A673 (cell line): ENCODE results near the gene PAX5. TPM values are rescaled to one million over a fixed set of nuclear protein-coding genes. Genes with fewer than 3 reads are reported as not detected.

ENCODE experiments used
- BruUV-seq: library from RNA; stranded (reverse); fragments of 400-500 nt; replicated peaks from 2 replicates; lab custom pipeline; 2021; lab: Mats Ljungman, UMichigan
- CTCF ChIA-PET: fragments of 300-600 bp; sonication (Branson Sonifier 250); formaldehyde crosslinking; loops from one replicate; lab custom pipeline; 2022; ENCODE audit warnings: antibody characterized with exemption; lab: Charles Lee
- POLR2A ChIA-PET: fragments of 300-600 bp; sonication (Branson Sonifier 250); formaldehyde crosslinking; loops from one replicate; lab custom pipeline; 2022; ENCODE audit warnings: antibody characterized with exemption; ENCODE audit not compliant: low non-redundant PET; lab: Charles Lee
- DNase-seq: peaks from one replicate; pipeline ENCODE4 v3.0.0-alpha.2; 2015; ENCODE audit warnings: low spot score
- H3K27ac ChIP-seq: fragments of 200-600 bp; sonication (generic); 2 replicates; pipeline ENCODE4 v1.5.1; 2016; ENCODE audit warnings: mixed run types, low read depth, mild to moderate bottlenecking, mixed read lengths, antibody characterized with exemption, low read length; ENCODE audit not compliant: poor library complexity, severe bottlenecking
- H3K27me3 ChIP-seq: fragments of 200-600 bp; sonication (generic); replicated peaks from 2 replicates; pipeline ENCODE4 v1.6.1; 2017; ENCODE audit warnings: mixed run types, low read depth, mild to moderate bottlenecking, mixed read lengths, antibody characterized with exemption, low read length; ENCODE audit not compliant: insufficient read depth, poor library complexity
- H3K36me3 ChIP-seq: fragments of 200-600 bp; sonication (generic); 2 replicates; pipeline ENCODE4 v1.6.1; 2016; ENCODE audit warnings: mixed run types, mild to moderate bottlenecking, mixed read lengths, antibody characterized with exemption, low read length; ENCODE audit not compliant: insufficient read depth, poor library complexity, severe bottlenecking
- H3K4me1 ChIP-seq: fragments of 200-600 bp; sonication (generic); 2 replicates; pipeline ENCODE4 v1.6.1; 2017; ENCODE audit warnings: mixed run types, mild to moderate bottlenecking, mixed read lengths, antibody characterized with exemption, low read length; ENCODE audit not compliant: insufficient read depth, poor library complexity, severe bottlenecking
- H3K4me3 ChIP-seq: fragments of 200-600 bp; sonication (generic); 2 replicates; pipeline ENCODE4 v1.5.1; 2016; ENCODE audit warnings: low read depth, mixed run types, mild to moderate bottlenecking, mixed read lengths, low read length; ENCODE audit not compliant: poor library complexity, severe bottlenecking
- H3K9me3 ChIP-seq: fragments of 200-600 bp; sonication (generic); 2 replicates; pipeline ENCODE4 v1.6.1; 2016; ENCODE audit warnings: mixed run types, low read depth, mild to moderate bottlenecking, mixed read lengths, antibody characterized with exemption, low read length; ENCODE audit not compliant: poor library complexity, severe bottlenecking
- EZH2 ChIP-seq: fragments of 200-600 bp; sonication (generic); IDR thresholded peaks from 2 replicates; pipeline ENCODE4 v1.6.1; 2017; ENCODE audit warnings: borderline replicate concordance, low read depth, mild to moderate bottlenecking, mixed read lengths, antibody characterized with exemption, low read length; ENCODE audit not compliant: poor library complexity, severe bottlenecking
- intact Hi-C: fragments of 100-400 bp; cut with micrococcal nuclease; formaldehyde crosslinking; loops from one replicate; pipeline ENCODE4 v1.10.0; 2022; ENCODE audit not compliant: unreplicated experiment
- total RNA-seq: library from RNA; stranded (reverse); gene quantifications from 2 replicates; pipeline ENCODE4 v1.2.3, GENCODE V29; 2021
- TF ChIP-seq, protein P1 (sequence below): fragments of 300-800, 200-600 bp; sonication (generic); conservative IDR thresholded peaks from 2 replicates; pipeline ENCODE4 v1.5.1; 2017; ENCODE audit warnings: low read depth, mild to moderate bottlenecking, antibody characterized with exemption, low read length, moderate library complexity, mixed read lengths

Gene PAX5
- total RNA-seq, 1 experiment from 2014 or later, result 5.5 TPM

DNA sequence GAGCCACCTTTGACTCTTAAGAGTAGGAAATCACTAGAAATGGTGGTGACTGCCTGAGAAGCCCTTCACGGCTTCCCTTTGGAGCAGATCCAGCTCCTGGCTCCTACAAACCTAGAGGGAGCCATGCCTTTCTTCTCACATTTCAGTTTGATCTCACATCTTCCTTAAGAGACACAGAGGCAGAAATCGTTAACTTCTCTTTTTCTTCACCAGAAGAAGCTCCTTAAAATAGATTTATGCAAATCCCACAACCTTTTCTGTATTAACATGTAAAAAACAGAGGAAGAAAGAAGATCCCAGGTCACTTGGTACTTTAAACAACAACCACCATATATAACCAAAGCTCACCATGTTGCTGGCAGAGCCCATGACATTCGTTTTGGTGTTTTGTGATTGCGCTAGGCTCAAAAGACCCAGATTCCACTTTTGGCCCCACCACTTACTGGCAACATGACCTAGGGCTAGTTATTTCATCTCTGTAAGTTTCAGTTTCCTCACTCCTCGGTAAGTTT is 29.6 kb downstream of the PAX5 start:
- Histone ChIP-seq H3K27ac (no peak overlapping the region), H3K9me3 (no peaks in the 10 kb centered on the region), H3K36me3 (no peaks in the 10 kb centered on the region), H3K4me1 (peaks cover 14% of the 10 kb centered on the region), H3K27me3 (no peaks in the 10 kb centered on the region), H3K4me3 (no peak overlapping the region)
- ChIA-PET CTCF (no interaction called here), POLR2A (no interaction called here)
- TF ChIP-seq EZH2, result no peak
- TF ChIP-seq, protein P1, sequence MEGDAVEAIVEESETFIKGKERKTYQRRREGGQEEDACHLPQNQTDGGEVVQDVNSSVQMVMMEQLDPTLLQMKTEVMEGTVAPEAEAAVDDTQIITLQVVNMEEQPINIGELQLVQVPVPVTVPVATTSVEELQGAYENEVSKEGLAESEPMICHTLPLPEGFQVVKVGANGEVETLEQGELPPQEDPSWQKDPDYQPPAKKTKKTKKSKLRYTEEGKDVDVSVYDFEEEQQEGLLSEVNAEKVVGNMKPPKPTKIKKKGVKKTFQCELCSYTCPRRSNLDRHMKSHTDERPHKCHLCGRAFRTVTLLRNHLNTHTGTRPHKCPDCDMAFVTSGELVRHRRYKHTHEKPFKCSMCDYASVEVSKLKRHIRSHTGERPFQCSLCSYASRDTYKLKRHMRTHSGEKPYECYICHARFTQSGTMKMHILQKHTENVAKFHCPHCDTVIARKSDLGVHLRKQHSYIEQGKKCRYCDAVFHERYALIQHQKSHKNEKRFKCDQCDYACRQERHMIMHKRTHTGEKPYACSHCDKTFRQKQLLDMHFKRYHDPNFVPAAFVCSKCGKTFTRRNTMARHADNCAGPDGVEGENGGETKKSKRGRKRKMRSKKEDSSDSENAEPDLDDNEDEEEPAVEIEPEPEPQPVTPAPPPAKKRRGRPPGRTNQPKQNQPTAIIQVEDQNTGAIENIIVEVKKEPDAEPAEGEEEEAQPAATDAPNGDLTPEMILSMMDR, result no peak
- no peak for DNase-seq
- no TSS peak for BruUV-seq
- intact Hi-C loops, result no loop called here

DNA sequence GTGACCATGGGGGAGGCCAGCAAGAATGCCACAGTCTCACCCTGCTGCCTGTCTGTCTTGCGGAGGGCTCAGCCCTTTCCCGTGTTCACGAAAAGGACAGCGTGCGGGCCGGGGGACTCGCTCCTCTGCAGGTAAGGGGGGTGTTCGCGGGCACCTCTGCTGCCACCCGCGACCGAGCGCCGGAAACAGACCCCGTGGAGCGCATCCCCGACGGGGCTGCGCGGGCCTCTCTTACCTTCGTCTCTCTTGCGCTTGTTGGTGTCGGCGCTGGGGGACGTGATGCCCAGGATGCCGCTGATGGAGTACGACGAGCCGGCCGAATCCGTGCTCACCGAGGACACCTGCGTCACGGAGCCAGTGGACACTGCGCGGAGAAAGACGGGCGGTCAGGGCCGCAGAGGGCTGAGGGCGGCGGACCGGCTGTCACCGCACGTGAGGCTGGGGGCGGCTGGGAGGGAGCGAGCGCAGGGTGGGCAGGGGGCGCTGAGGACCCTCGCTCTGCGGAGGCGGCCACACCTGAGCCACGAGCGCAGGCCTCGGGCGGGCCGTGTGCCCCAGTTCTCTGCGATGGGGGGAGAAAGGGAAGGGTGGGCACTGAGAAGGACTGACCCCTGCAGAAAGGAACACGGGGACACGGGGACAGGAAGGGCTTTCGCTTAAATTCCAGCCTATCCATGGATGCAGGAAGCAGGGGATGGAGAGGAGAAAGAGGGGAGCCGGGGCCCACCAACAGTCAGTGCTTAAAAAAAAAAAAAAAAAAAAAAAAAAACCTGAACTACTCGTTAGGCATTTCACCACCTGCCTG is 31.5 kb downstream of the PAX5 start:
- Histone ChIP-seq H3K36me3 (no peaks in the 10 kb centered on the region), H3K4me3 (no peak overlapping the region), H3K9me3 (no peaks in the 10 kb centered on the region), H3K27ac (no peak overlapping the region), H3K27me3 (no peaks in the 10 kb centered on the region), H3K4me1 (peaks cover 14% of the 10 kb centered on the region)
- BruUV-seq, result no TSS peak
- intact Hi-C loops, result no loop called here
- CTCF ChIA-PET, result no interaction called here
- TF ChIP-seq, protein P1, result no peak
- TF ChIP-seq EZH2, result no peak
- DNase-seq, result no peak
- POLR2A ChIA-PET, result no interaction called here

- no peak for DNase-seq
- ChIA-PET CTCF (no interaction called here), POLR2A (no interaction called here)
- no peaks in the 10 kb centered on the region for H3K9me3 ChIP-seq
- intact Hi-C loops, result no loop called here
- TF ChIP-seq, protein P1, result no peak
- no peak for TF ChIP-seq EZH2
- no peak overlapping the region for H3K27ac ChIP-seq
- H3K36me3 ChIP-seq, result no peaks in the 10 kb centered on the region
- H3K4me3 ChIP-seq, result no peak overlapping the region
- peaks cover 17% of the 10 kb centered on the region for H3K4me1 ChIP-seq
- BruUV-seq, result no TSS peak
- no peaks in the 10 kb centered on the region for H3K27me3 ChIP-seq
These were observed 32.0 kb downstream of the PAX5 start for GRCh38 chr9:37002036-37002412.
